Central memory CD8-positive, alpha-beta T cell (primary cell): ENCODE results near the gene DAPP1.
"Not testable (repeated sequence)": the region's sequence is repeated elsewhere in the genome, so short reads cannot be mapped to it uniquely, and the experiment has no call there.

Experiments used
- ATAC-seq: fragments of 150-1000 bp; cut with Tn5 transposase; replicated peaks from 2 replicates; pipeline ENCODE4 v1.10.0; 2022; ENCODE audit warnings: mild to moderate bottlenecking, moderate FRiP score, moderate number of reproducible peaks; ENCODE audit not compliant: poor library complexity, severe bottlenecking; ENCODE audit errors: extremely low read depth
- DNase-seq, 2 donors: peaks; one replicate each; pipeline ENCODE4 v3.0.0; 2021; ENCODE audit warnings: low spot score in 2 of 2
- H3K27ac Mint-ChIP-seq: one replicate; pipeline ENCODE4 v1.8.0; 2022; ENCODE audit warnings: low read depth, mild to moderate bottlenecking, moderate library complexity, mixed read lengths
- H3K27me3 Mint-ChIP-seq: one replicate; pipeline ENCODE4 v1.8.0; 2022; ENCODE audit warnings: mixed read lengths
- H3K36me3 Mint-ChIP-seq: one replicate; pipeline ENCODE4 v1.8.0; 2022; ENCODE audit warnings: mild to moderate bottlenecking, moderate library complexity, mixed read lengths; ENCODE audit not compliant: insufficient read depth
- H3K4me1 Mint-ChIP-seq: one replicate; pipeline ENCODE4 v1.8.0; 2022; ENCODE audit warnings: mixed read lengths
- H3K4me3 Mint-ChIP-seq: one replicate; pipeline ENCODE4 v1.8.0; 2022; ENCODE audit warnings: mild to moderate bottlenecking, moderate library complexity, mixed read lengths
- H3K9me3 Mint-ChIP-seq: one replicate; pipeline ENCODE4 v1.8.0; 2022; ENCODE audit warnings: mixed read lengths

DAPP1 gene

GRCh38 chr4:99816545-99817308 is at the start of gene DAPP1:
Gene DAPP1 (plus strand): TSS chr4:99816827. CDS start chr4:99816914, 87 bp downstream.
- peaks cover 6% of the 10 kb centered on the region for H3K36me3 Mint-ChIP-seq
- H3K4me1 Mint-ChIP-seq: peaks cover 52% of the 10 kb centered on the region
- peak; percentile 42 to 78 for DNase-seq
- no peaks in the 10 kb centered on the region for H3K9me3 Mint-ChIP-seq
- H3K4me3 Mint-ChIP-seq: peak within 1 kb of the TSS; percentile 86
- peak within 1 kb of the TSS; percentile 83 for H3K27ac Mint-ChIP-seq
- ATAC-seq: peak; percentile 98
- no peaks in the 10 kb centered on the region for H3K27me3 Mint-ChIP-seq

- peaks cover 43% of the 10 kb centered on the region for H3K27me3 Mint-ChIP-seq
- H3K27ac Mint-ChIP-seq, H3K4me1 Mint-ChIP-seq, ATAC-seq, H3K4me3 Mint-ChIP-seq, H3K9me3 Mint-ChIP-seq, DNase-seq, H3K36me3 Mint-ChIP-seq: not testable (repeated sequence)
These were observed 45.8 kb upstream of the DAPP1 start for GRCh38 chr4:99770842-99771241.

- Mint-ChIP-seq H3K9me3 (no peaks in the 10 kb centered on the region), H3K4me1 (no peaks in the 10 kb centered on the region), H3K27ac (no peak overlapping the region), H3K36me3 (no peaks in the 10 kb centered on the region), H3K4me3 (no peak overlapping the region), H3K27me3 (peaks cover 20% of the 10 kb centered on the region)
- ATAC-seq: no peak
- no peak for DNase-seq
These were observed 32.7 kb upstream of the DAPP1 start for GRCh38 chr4:99783940-99784339.

GRCh38 chr4:99784842-99785241 is 31.8 kb upstream of the DAPP1 start:
- H3K27me3 Mint-ChIP-seq: peaks cover 29% of the 10 kb centered on the region
- no peaks in the 10 kb centered on the region for H3K9me3 Mint-ChIP-seq
- no peak overlapping the region for H3K4me3 Mint-ChIP-seq
- ATAC-seq (no peak), DNase-seq (no peak)
- no peaks in the 10 kb centered on the region for H3K4me1 Mint-ChIP-seq
- no peak overlapping the region for H3K27ac Mint-ChIP-seq
- no peaks in the 10 kb centered on the region for H3K36me3 Mint-ChIP-seq

- ATAC-seq (no peak), DNase-seq (no peak)
- Mint-ChIP-seq H3K27me3 (peaks cover 64% of the 10 kb centered on the region), H3K27ac (no peak overlapping the region), H3K4me1 (no peaks in the 10 kb centered on the region), H3K9me3 (no peaks in the 10 kb centered on the region), H3K4me3 (no peak overlapping the region), H3K36me3 (no peaks in the 10 kb centered on the region)
These were observed 25.6 kb upstream of the DAPP1 start for GRCh38 chr4:99790796-99791617.

GRCh38 chr4:99800332-99801004 is 16.2 kb upstream of the DAPP1 start:
- Mint-ChIP-seq H3K9me3 (no peaks in the 10 kb centered on the region), H3K27me3 (peaks cover 79% of the 10 kb centered on the region), H3K27ac (no peak overlapping the region), H3K4me3 (no peak overlapping the region), H3K4me1 (no peaks in the 10 kb centered on the region), H3K36me3 (no peaks in the 10 kb centered on the region)
- ATAC-seq (no peak), DNase-seq (no peak)

GRCh38 chr4:99801005-99801699 is 15.5 kb upstream of the DAPP1 start:
- H3K9me3 Mint-ChIP-seq: no peaks in the 10 kb centered on the region
- no peaks in the 10 kb centered on the region for H3K4me1 Mint-ChIP-seq
- H3K27me3 Mint-ChIP-seq: peaks cover 72% of the 10 kb centered on the region
- ATAC-seq (no peak), DNase-seq (no peak)
- no peaks in the 10 kb centered on the region for H3K36me3 Mint-ChIP-seq
- H3K27ac Mint-ChIP-seq: no peak overlapping the region
- no peak overlapping the region for H3K4me3 Mint-ChIP-seq

- DNase-seq (no peak), ATAC-seq (no peak)
- no peak overlapping the region for H3K27ac Mint-ChIP-seq
- peaks cover 57% of the 10 kb centered on the region for H3K27me3 Mint-ChIP-seq
- H3K36me3 Mint-ChIP-seq: no peaks in the 10 kb centered on the region
- H3K4me1 Mint-ChIP-seq: peaks cover 5% of the 10 kb centered on the region
- no peak overlapping the region for H3K4me3 Mint-ChIP-seq
- no peaks in the 10 kb centered on the region for H3K9me3 Mint-ChIP-seq
These were observed 13.0 kb upstream of the DAPP1 start for GRCh38 chr4:99803566-99804101.

GRCh38 chr4:99806545-99806944 is 10.1 kb upstream of the DAPP1 start:
- Mint-ChIP-seq H3K4me1 (peaks cover 5% of the 10 kb centered on the region), H3K9me3 (no peaks in the 10 kb centered on the region), H3K27me3 (peaks cover 37% of the 10 kb centered on the region), H3K27ac (no peak overlapping the region), H3K4me3 (no peak overlapping the region), H3K36me3 (no peaks in the 10 kb centered on the region)
- DNase-seq: no peak
- ATAC-seq: no peak

- no peaks in the 10 kb centered on the region for H3K9me3 Mint-ChIP-seq
- DNase-seq (no peak), ATAC-seq (no peak)
- H3K36me3 Mint-ChIP-seq: no peaks in the 10 kb centered on the region
- H3K4me1 Mint-ChIP-seq: peaks cover 5% of the 10 kb centered on the region
- no peak overlapping the region for H3K4me3 Mint-ChIP-seq
- peaks cover 28% of the 10 kb centered on the region for H3K27me3 Mint-ChIP-seq
- H3K27ac Mint-ChIP-seq: no peak overlapping the region
These were observed 9.0 kb upstream of the DAPP1 start for GRCh38 chr4:99807666-99808065.

GRCh38 chr4:99808260-99808857 is 8.3 kb upstream of the DAPP1 start:
- Mint-ChIP-seq H3K4me1 (peaks cover 5% of the 10 kb centered on the region), H3K27me3 (peaks cover 21% of the 10 kb centered on the region), H3K36me3 (no peaks in the 10 kb centered on the region), H3K9me3 (no peaks in the 10 kb centered on the region), H3K4me3 (no peak overlapping the region), H3K27ac (no peak overlapping the region)
- DNase-seq (peak; percentile 40 to 47), ATAC-seq (peak; percentile 89)

GRCh38 chr4:99809326-99809725 is 7.3 kb upstream of the DAPP1 start:
- peaks cover 5% of the 10 kb centered on the region for H3K4me1 Mint-ChIP-seq
- no peak overlapping the region for H3K27ac Mint-ChIP-seq
- no peaks in the 10 kb centered on the region for H3K36me3 Mint-ChIP-seq
- DNase-seq (no peak), ATAC-seq (no peak)
- H3K4me3 Mint-ChIP-seq: no peak overlapping the region
- H3K27me3 Mint-ChIP-seq: peaks cover 11% of the 10 kb centered on the region
- no peaks in the 10 kb centered on the region for H3K9me3 Mint-ChIP-seq
